GM23338 (cell line): Measurements from ENCODE around the gene IKZF1. TPM values are rescaled to one million over a fixed set of nuclear protein-coding genes. Genes with fewer than 3 reads are reported as not detected.

Experiments used
- ATAC-seq: fragments of 200-7000 bp; cut with Tn5 transposase; 3 replicates; pipeline ENCODE4 v1.9.1; 2020
- DNase-seq: peaks from one replicate; pipeline ENCODE4 v3.0.0-alpha.2; 2015; ENCODE audit warnings: low spot score
- H2AFZ ChIP-seq: fragments of 200-600 bp; sonication (generic); 2 replicates; pipeline ENCODE4 v1.8.0; 2016; ENCODE audit warnings: antibody characterized with exemption, mild to moderate bottlenecking, moderate library complexity
- H3F3A ChIP-seq: fragments of 200-600 bp; sonication (generic); replicated peaks from 2 replicates; pipeline ENCODE4 v1.8.0; 2017; ENCODE audit warnings: antibody characterized with exemption, mixed run types, low read depth
- H3K27ac ChIP-seq: fragments of 200-600 bp; sonication (generic); 2 replicates; pipeline ENCODE4 v1.6.1; 2016; ENCODE audit warnings: low read depth
- H3K27me3 ChIP-seq: fragments of 200-600 bp; sonication (generic); 2 replicates; pipeline ENCODE4 v1.8.0; 2016; ENCODE audit warnings: mild to moderate bottlenecking, mixed run types, moderate library complexity; ENCODE audit not compliant: insufficient read depth
- H3K36me3 ChIP-seq: fragments of 200-600 bp; sonication (generic); 2 replicates; pipeline ENCODE4 v1.8.0; 2016; ENCODE audit warnings: mild to moderate bottlenecking; ENCODE audit not compliant: insufficient read depth
- H3K4me1 ChIP-seq: fragments of 200-600 bp; sonication (generic); 2 replicates; pipeline ENCODE4 v1.8.0; 2016; ENCODE audit warnings: mild to moderate bottlenecking, moderate library complexity; ENCODE audit not compliant: insufficient read depth
- H3K4me2 ChIP-seq: fragments of 200-600 bp; sonication (generic); 2 replicates; pipeline ENCODE4 v1.7.1; 2017; ENCODE audit warnings: mixed run types
- H3K4me3 ChIP-seq: fragments of 200-600 bp; sonication (generic); 2 replicates; pipeline ENCODE4 v1.6.1; 2016; ENCODE audit warnings: mixed run types
- H3K79me2 ChIP-seq: fragments of 200-600 bp; sonication (generic); replicated peaks from 2 replicates; pipeline ENCODE4 v1.8.0; 2017; ENCODE audit warnings: mild to moderate bottlenecking; ENCODE audit not compliant: insufficient read depth
- H3K9me2 ChIP-seq: fragments of 200-600 bp; sonication (generic); 2 replicates; pipeline ENCODE4 v1.8.0; 2017; ENCODE audit not compliant: insufficient read depth
- H4K20me1 ChIP-seq: fragments of 200-600 bp; sonication (generic); replicated peaks from 2 replicates; pipeline ENCODE4 v1.8.0; 2017; ENCODE audit warnings: mild to moderate bottlenecking; ENCODE audit not compliant: insufficient read depth
- H3K27ac Mint-ChIP-seq: 2 replicates; pipeline ENCODE4 v1.8.0; 2020; ENCODE audit warnings: inconsistent platforms, mild to moderate bottlenecking, moderate library complexity, mixed read lengths
- H3K27me3 Mint-ChIP-seq: 3 replicates; pipeline ENCODE4 v1.8.0; 2022; ENCODE audit warnings: low read depth, mild to moderate bottlenecking, moderate library complexity, mixed read lengths, inconsistent platforms; ENCODE audit not compliant: insufficient read depth, poor library complexity
- H3K36me3 Mint-ChIP-seq: 3 replicates; pipeline ENCODE4 v1.8.0; 2021; ENCODE audit warnings: low read depth, mild to moderate bottlenecking, inconsistent platforms, moderate library complexity, mixed read lengths
- H3K4me1 Mint-ChIP-seq: 3 replicates; pipeline ENCODE4 v1.8.0; 2020; ENCODE audit warnings: mild to moderate bottlenecking, inconsistent platforms, mixed read lengths
- H3K4me3 Mint-ChIP-seq: 3 replicates; pipeline ENCODE4 v1.8.0; 2021; ENCODE audit warnings: moderate library complexity, mild to moderate bottlenecking, inconsistent platforms, mixed read lengths
- H3K9me3 Mint-ChIP-seq: 3 replicates; pipeline ENCODE4 v1.8.0; 2020; ENCODE audit warnings: moderate library complexity, mild to moderate bottlenecking, inconsistent platforms, mixed read lengths
- CREB1 ChIP-seq: fragments of 250-450 bp; sonication (Bioruptor Pico); IDR thresholded peaks from 2 replicates; pipeline ENCODE4 v1.5.0; 2020; ENCODE audit warnings: low read depth, mild to moderate bottlenecking, moderate library complexity
- CTCF ChIP-seq, 2 experiments: fragments of 200-600 bp in 1 of 2; sonication (generic) in 1 of 2; conservative IDR thresholded peaks; 2 replicates each; pipeline versions ENCODE4 v1.5.1 to v1.6.1; 2016 to 2017; ENCODE audit warnings: antibody characterized with exemption in 2 of 2, low read depth in 2 of 2, mild to moderate bottlenecking in 2 of 2, moderate library complexity in 1 of 2
- ETS1 ChIP-seq: IDR thresholded peaks from 2 replicates; pipeline ENCODE4 v1.6.1; 2016; ENCODE audit warnings: antibody characterized with exemption
- EZH2 ChIP-seq: fragments of 200-600 bp; sonication (generic); IDR thresholded peaks from one replicate; pipeline ENCODE4 v1.8.0; 2017; ENCODE audit warnings: antibody characterized with exemption, mild to moderate bottlenecking, low read depth; ENCODE audit not compliant: unreplicated experiment
- EZH2phosphoT487 ChIP-seq: fragments of 200-600 bp; sonication (generic); IDR thresholded peaks from one replicate; pipeline ENCODE4 v1.8.1; 2018; ENCODE audit warnings: antibody characterized with exemption; ENCODE audit not compliant: unreplicated experiment
- JUNB ChIP-seq: IDR thresholded peaks from one replicate; pipeline ENCODE4 v1.6.1; 2016; ENCODE audit warnings: antibody characterized with exemption; ENCODE audit not compliant: unreplicated experiment
- NANOG ChIP-seq: IDR thresholded peaks from 2 replicates; pipeline ENCODE4 v1.6.1; 2016; ENCODE audit warnings: antibody characterized with exemption, borderline replicate concordance
- POLR2AphosphoS5 ChIP-seq: IDR thresholded peaks from 2 replicates; pipeline ENCODE4 v1.6.1; 2016; ENCODE audit warnings: antibody characterized with exemption, low read depth
- REST ChIP-seq: IDR thresholded peaks from one replicate; pipeline ENCODE4 v1.6.1; 2018; ENCODE audit warnings: antibody characterized with exemption; ENCODE audit not compliant: unreplicated experiment
- STAT1 ChIP-seq: IDR thresholded peaks from one replicate; pipeline ENCODE4 v1.6.1; 2016; ENCODE audit warnings: antibody characterized with exemption; ENCODE audit not compliant: unreplicated experiment
- ZNF114 ChIP-seq: fragments of 250-450 bp; sonication (Bioruptor Pico); IDR thresholded peaks from 2 replicates; pipeline ENCODE4 v1.5.0; 2020; ENCODE audit warnings: mild to moderate bottlenecking, moderate library complexity
- ZNF331 ChIP-seq: fragments of 250-450 bp; sonication (Bioruptor Pico); IDR thresholded peaks from 2 replicates; pipeline ENCODE4 v1.5.0; 2020; ENCODE audit warnings: low read depth, mild to moderate bottlenecking, moderate library complexity
- ZNF462 ChIP-seq: fragments of 250-450 bp; sonication (Bioruptor Pico); IDR thresholded peaks from 2 replicates; pipeline ENCODE4 v1.5.0; 2020; ENCODE audit warnings: mild to moderate bottlenecking, moderate library complexity
- polyA plus RNA-seq: library from polyadenylated mRNA; unstranded; fragments of >200 nt; fragmentation: Nextera tagmentation; extraction: Ambion mirVana; gene quantifications from 2 replicates; pipeline ENCODE4 v1.2.1, GENCODE V29; 2016
- total RNA-seq: library from RNA; depleted of rRNA; stranded (reverse); fragments of >200 nt; shearing (Covaris generic); gene quantifications from 2 replicates; pipeline ENCODE4 v1.2.3, GENCODE V29; 2014

The IKZF1 gene
- total and polyA plus RNA-seq, 2 experiments from 2014 or later, result 0.57 to 1.8 TPM

- Mint-ChIP-seq H3K4me3 (no peak overlapping the region), H3K4me1 (no peaks in the 10 kb centered on the region), H3K36me3 (no peaks in the 10 kb centered on the region), H3K27me3 (no peaks in the 10 kb centered on the region), H3K27ac (no peak overlapping the region), H3K9me3 (no peaks in the 10 kb centered on the region)
- no peaks in the 10 kb centered on the region for H3K79me2 ChIP-seq
- no peaks in the 10 kb centered on the region for H3K27me3 ChIP-seq
- no peaks in the 10 kb centered on the region for H3F3A ChIP-seq
- DNase-seq (no peak), ATAC-seq (no peak)
- H4K20me1 ChIP-seq, result no peaks in the 10 kb centered on the region
- no peaks in the 10 kb centered on the region for H3K4me1 ChIP-seq
- H3K4me3 ChIP-seq, result no peak overlapping the region
- H3K36me3 ChIP-seq, result no peaks in the 10 kb centered on the region
- no peak overlapping the region for H3K4me2 ChIP-seq
- no peak overlapping the region for H3K27ac ChIP-seq
- H3K9me2 ChIP-seq, result no peaks in the 10 kb centered on the region
- TF ChIP-seq ZNF114 (CRISPR knock-in tag) (no peak), ZNF462 (no peak), STAT1 (no peak), CREB1 (CRISPR knock-in tag) (no peak), CTCF (conservative IDR thresholded peaks at IDR 0.05; ENCODE audit: low read depth in 2 of 2) (no peak), EZH2 (no peak), ZNF331 (CRISPR knock-in tag) (no peak), POLR2AphosphoS5 (no peak), ETS1 (no peak), EZH2phosphoT487 (no peak), REST (no peak), NANOG (no peak), JUNB (no peak)
- H2AFZ ChIP-seq, result no peak overlapping the region
Observed at GRCh38 chr7:50394315-50394714, 89.8 kb downstream of the IKZF1 start.
